Measurements from ENCODE around the gene CDK1. TPM values are rescaled to one million over a fixed set of nuclear protein-coding genes. Genes with fewer than 3 reads are reported as not detected.

Gene CDK1
- total RNA-seq, 1 experiment from 2014 or later = 78.9 TPM

- H3K27me3 ChIP-seq (ENCODE audit: insufficient read depth, low read length) = no peaks in the 10 kb centered on the region
- H3K23me2 ChIP-seq (ENCODE audit: insufficient read length, low read depth, low read length, poor library complexity, severe bottlenecking) = no peaks in the 10 kb centered on the region
- H4K8ac ChIP-seq (replicated peaks; ENCODE audit: insufficient read length, low read depth, low read length) = no peak overlapping the region
- H3K27ac ChIP-seq (ENCODE audit: insufficient read length, low read depth, low read length) = no peak overlapping the region
- no peak overlapping the region for H3T11ph ChIP-seq (ENCODE audit: low read length)
- no peaks in the 10 kb centered on the region for H3K79me1 ChIP-seq (ENCODE audit: insufficient read depth, low read depth, low read length, poor library complexity, severe bottlenecking)
- H3K4me2 ChIP-seq (ENCODE audit: insufficient read depth, insufficient read length, low read length) = no peak overlapping the region
- no peak overlapping the region for H4K5ac ChIP-seq (ENCODE audit: insufficient read length, low read depth, low read length)
- Mint-ChIP-seq H3K4me3 (no peak overlapping the region), H3K4me1 (peaks cover 3 to 4% of the 10 kb centered on the region in 2 experiments; a peak in 2 of 4 replicates), H3K27me3 (ENCODE audit: low read depth) (no peaks in the 10 kb centered on the region), H3K9me3 (no peaks in the 10 kb centered on the region), H3K27ac (no peak overlapping the region; a peak in 1 of 7 replicates), H3K36me3 (ENCODE audit: insufficient read depth in 1 of 3, low read depth in 3 of 3) (no peaks in the 10 kb centered on the region)
- H3K18ac ChIP-seq (ENCODE audit: insufficient read length, low read depth, low read length) = no peak overlapping the region
- no peak overlapping the region for H2AK5ac ChIP-seq (ENCODE audit: insufficient read length, low read length)
- no peak overlapping the region for H2BK12ac ChIP-seq (ENCODE audit: insufficient read length, low read depth, low read length)
- H2BK15ac ChIP-seq (ENCODE audit: low read depth, low read length) = no peak overlapping the region
- H4K20me1 ChIP-seq (ENCODE audit: control insufficient read depth, insufficient read depth, insufficient read length) = no peaks in the 10 kb centered on the region
- no peak for DNase-seq
- H2BK20ac ChIP-seq (ENCODE audit: low read depth, low read length, poor library complexity, severe bottlenecking) = no peak overlapping the region
- H2BK120ac ChIP-seq (ENCODE audit: low read depth, low read length, poor library complexity, severe bottlenecking) = no peak overlapping the region
- no peak overlapping the region for H2BK5ac ChIP-seq (ENCODE audit: insufficient read length, low read length)
- no peak overlapping the region for H3K9ac ChIP-seq (ENCODE audit: extremely low read depth, insufficient read length, low read length)
- H3K23ac ChIP-seq (ENCODE audit: insufficient read length, low read depth, low read length) = no peak overlapping the region
- no CpG with 5 or more reads among the region's 4 CpGs for WGBS (ENCODE audit: extremely low coverage, insufficient read length, low lambda C conversion rate)
- TF ChIP-seq, protein P1, sequence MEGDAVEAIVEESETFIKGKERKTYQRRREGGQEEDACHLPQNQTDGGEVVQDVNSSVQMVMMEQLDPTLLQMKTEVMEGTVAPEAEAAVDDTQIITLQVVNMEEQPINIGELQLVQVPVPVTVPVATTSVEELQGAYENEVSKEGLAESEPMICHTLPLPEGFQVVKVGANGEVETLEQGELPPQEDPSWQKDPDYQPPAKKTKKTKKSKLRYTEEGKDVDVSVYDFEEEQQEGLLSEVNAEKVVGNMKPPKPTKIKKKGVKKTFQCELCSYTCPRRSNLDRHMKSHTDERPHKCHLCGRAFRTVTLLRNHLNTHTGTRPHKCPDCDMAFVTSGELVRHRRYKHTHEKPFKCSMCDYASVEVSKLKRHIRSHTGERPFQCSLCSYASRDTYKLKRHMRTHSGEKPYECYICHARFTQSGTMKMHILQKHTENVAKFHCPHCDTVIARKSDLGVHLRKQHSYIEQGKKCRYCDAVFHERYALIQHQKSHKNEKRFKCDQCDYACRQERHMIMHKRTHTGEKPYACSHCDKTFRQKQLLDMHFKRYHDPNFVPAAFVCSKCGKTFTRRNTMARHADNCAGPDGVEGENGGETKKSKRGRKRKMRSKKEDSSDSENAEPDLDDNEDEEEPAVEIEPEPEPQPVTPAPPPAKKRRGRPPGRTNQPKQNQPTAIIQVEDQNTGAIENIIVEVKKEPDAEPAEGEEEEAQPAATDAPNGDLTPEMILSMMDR (conservative IDR thresholded peaks at IDR 0.05) = no peak
- no peaks in the 10 kb centered on the region for H3K9me3 ChIP-seq (ENCODE audit: control insufficient read depth, low read depth, low read length)
- no peak overlapping the region for H3K56ac ChIP-seq (ENCODE audit: insufficient read length, low read depth, low read length)
- no peak overlapping the region for H3K4ac ChIP-seq (ENCODE audit: low read depth, low read length)
- no peaks in the 10 kb centered on the region for H3K79me2 ChIP-seq (ENCODE audit: insufficient read depth, low read length)
- H3K14ac ChIP-seq (ENCODE audit: insufficient read depth, low read length) = no peak overlapping the region
- H4K91ac ChIP-seq (ENCODE audit: insufficient read length, low read depth, low read length) = no peak overlapping the region
- H2AFZ ChIP-seq (ENCODE audit: low read length) = no peak overlapping the region
- no peaks in the 10 kb centered on the region; the same call in 1 of the 2 replicates for H3K4me1 ChIP-seq (ENCODE audit: insufficient read depth, low read length)
Measured at GRCh38 chr10:60822809-60823208, 44.5 kb downstream of the CDK1 start.
